Neural progenitor cell (in vitro differentiated cells): ENCODE data around the gene CDC42. TPM values are rescaled to one million over a fixed set of nuclear protein-coding genes. Genes with fewer than 3 reads are reported as not detected.
"Not testable (repeated sequence)": the region's sequence is repeated elsewhere in the genome, so short reads cannot be mapped to it uniquely, and the experiment has no call there.

Experiments used
- DNase-seq: peaks from one replicate; pipeline ENCODE4 v3.0.0-alpha.2; 2016; ENCODE audit warnings: low spot score
- H2AFZ ChIP-seq: fragments of 200-600 bp; sonication (generic); replicated peaks from 2 replicates; pipeline ENCODE4 v1.6.1; 2016; ENCODE audit warnings: antibody characterized with exemption
- H3F3A ChIP-seq: fragments of 200-600 bp; sonication (generic); 2 replicates; pipeline ENCODE4 v1.6.1; 2016; ENCODE audit warnings: antibody characterized with exemption, low read depth
- H3K27ac ChIP-seq: fragments of 200-600 bp; sonication (generic); 2 replicates; pipeline ENCODE4 v1.5.1; 2016; ENCODE audit warnings: mild to moderate bottlenecking
- H3K27me3 ChIP-seq: fragments of 200-600 bp; sonication (generic); 2 replicates; pipeline ENCODE4 v1.6.1; 2016; ENCODE audit warnings: mild to moderate bottlenecking, moderate library complexity
- H3K36me3 ChIP-seq: fragments of 200-600 bp; sonication (generic); 2 replicates; pipeline ENCODE4 v1.5.1; 2016
- H3K4me1 ChIP-seq: fragments of 200-600 bp; sonication (generic); 2 replicates; pipeline ENCODE4 v1.6.1; 2016; ENCODE audit warnings: mixed run types
- H3K4me2 ChIP-seq: fragments of 200-600 bp; sonication (generic); 2 replicates; pipeline ENCODE4 v1.6.1; 2016
- H3K4me3 ChIP-seq: fragments of 200-600 bp; sonication (generic); 2 replicates; pipeline ENCODE4 v1.5.1; 2016
- H3K79me2 ChIP-seq: fragments of 200-600 bp; sonication (generic); 2 replicates; pipeline ENCODE4 v1.6.1; 2016; ENCODE audit warnings: low read depth
- H3K9ac ChIP-seq: fragments of 200-600 bp; sonication (generic); 2 replicates; pipeline ENCODE4 v1.6.1; 2016
- H3K9me3 ChIP-seq: fragments of 200-600 bp; sonication (generic); 2 replicates; pipeline ENCODE4 v1.5.1; 2016; ENCODE audit warnings: low read depth
- H4K20me1 ChIP-seq: fragments of 200-600 bp; sonication (generic); 2 replicates; pipeline ENCODE4 v1.6.1; 2016; ENCODE audit warnings: low read depth
- H3K27ac Mint-ChIP-seq: 3 replicates; pipeline ENCODE4 v1.8.0; 2021; ENCODE audit warnings: mixed read lengths
- H3K27me3 Mint-ChIP-seq: 2 replicates; pipeline ENCODE4 v1.8.0; 2022; ENCODE audit warnings: low read depth, mild to moderate bottlenecking, inconsistent platforms, moderate library complexity, mixed read lengths; ENCODE audit not compliant: insufficient read depth
- H3K36me3 Mint-ChIP-seq: 3 replicates; pipeline ENCODE4 v1.8.0; 2021; ENCODE audit warnings: mixed read lengths
- H3K4me1 Mint-ChIP-seq: 3 replicates; pipeline ENCODE4 v1.8.0; 2021; ENCODE audit warnings: mixed read lengths
- H3K4me3 Mint-ChIP-seq: 3 replicates; pipeline ENCODE4 v1.8.0; 2021; ENCODE audit warnings: mild to moderate bottlenecking, moderate library complexity, mixed read lengths
- H3K9me3 Mint-ChIP-seq: 3 replicates; pipeline ENCODE4 v1.8.0; 2020; ENCODE audit warnings: mixed read lengths
- EZH2phosphoT487 ChIP-seq: fragments of 200-600 bp; sonication (generic); IDR thresholded peaks from 2 replicates; pipeline ENCODE4 v1.6.1; 2017; ENCODE audit warnings: antibody characterized with exemption
- total RNA-seq: library from RNA; depleted of rRNA; stranded (reverse); fragments of >200 nt; gene quantifications from 2 replicates; pipeline ENCODE4 v1.2.3, GENCODE V29; 2015; ENCODE audit warnings: low replicate concordance
- TF ChIP-seq, protein P1 (sequence below): fragments of 200-600 bp; sonication (generic); IDR thresholded peaks from 2 replicates; pipeline ENCODE4 v1.5.1; 2017; ENCODE audit warnings: antibody characterized with exemption, mild to moderate bottlenecking

The CDC42 gene
- 267 and 348 TPM in 2 replicates for total RNA-seq

DNA sequence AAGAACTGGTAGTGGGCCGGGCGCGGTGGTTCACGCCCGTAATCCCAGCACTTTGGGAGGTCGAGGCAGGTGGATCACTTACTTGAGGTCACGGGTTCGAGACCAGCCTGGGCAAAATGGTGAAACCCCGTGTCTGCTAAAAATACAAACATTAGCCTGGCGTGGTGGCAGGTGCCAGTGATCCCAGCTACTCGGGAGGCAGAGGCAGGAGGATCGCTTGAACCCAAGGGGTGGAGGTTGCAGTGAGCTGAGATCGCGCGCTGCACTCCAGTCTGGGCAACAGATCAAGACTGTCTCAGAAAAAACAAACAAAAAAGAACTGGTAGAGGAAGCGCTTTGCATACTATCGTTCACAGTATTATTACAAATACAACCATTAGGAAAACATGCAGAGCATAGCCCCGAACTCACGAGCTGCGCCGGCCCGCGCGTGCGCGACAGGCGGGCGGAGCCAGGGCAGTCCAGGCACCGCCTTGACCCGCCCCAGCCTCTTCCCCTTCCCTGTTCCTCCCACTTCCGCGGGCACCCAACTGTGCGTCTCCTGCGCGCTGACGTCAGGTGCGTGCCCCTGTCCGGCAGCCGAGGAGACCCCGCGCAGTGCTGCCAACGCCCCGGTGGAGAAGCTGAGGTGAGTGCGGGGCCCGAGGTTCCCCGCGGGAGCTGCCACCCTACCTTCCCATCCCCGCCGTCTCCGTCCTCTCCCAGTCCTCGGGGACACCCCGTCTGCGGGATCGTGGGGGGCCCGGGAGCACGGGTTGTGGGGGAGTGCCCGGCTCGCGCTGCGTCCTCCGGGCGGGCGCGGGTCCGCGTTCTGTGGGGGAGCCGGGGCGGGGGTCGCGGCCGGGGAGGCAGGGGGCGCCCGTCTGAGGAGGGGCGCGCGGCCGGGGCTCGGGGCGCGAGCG is at the start of gene CDC42:
Gene CDC42, plus strand, starts transcription at position 595 of the 902 bp plus-strand sequence. CDS start 25,770 bp downstream, outside the sequence.
- no peaks in the 10 kb centered on the region for H3K9me3 ChIP-seq
- peak within 1 kb of the TSS; percentile 73 for H3K9ac ChIP-seq
- no peaks in the 10 kb centered on the region for H3K4me1 ChIP-seq
- no peaks in the 10 kb centered on the region for H3K9me3 Mint-ChIP-seq
- H3K4me3 Mint-ChIP-seq = peak within 1 kb of the TSS; percentile 99
- TF ChIP-seq, protein P1, sequence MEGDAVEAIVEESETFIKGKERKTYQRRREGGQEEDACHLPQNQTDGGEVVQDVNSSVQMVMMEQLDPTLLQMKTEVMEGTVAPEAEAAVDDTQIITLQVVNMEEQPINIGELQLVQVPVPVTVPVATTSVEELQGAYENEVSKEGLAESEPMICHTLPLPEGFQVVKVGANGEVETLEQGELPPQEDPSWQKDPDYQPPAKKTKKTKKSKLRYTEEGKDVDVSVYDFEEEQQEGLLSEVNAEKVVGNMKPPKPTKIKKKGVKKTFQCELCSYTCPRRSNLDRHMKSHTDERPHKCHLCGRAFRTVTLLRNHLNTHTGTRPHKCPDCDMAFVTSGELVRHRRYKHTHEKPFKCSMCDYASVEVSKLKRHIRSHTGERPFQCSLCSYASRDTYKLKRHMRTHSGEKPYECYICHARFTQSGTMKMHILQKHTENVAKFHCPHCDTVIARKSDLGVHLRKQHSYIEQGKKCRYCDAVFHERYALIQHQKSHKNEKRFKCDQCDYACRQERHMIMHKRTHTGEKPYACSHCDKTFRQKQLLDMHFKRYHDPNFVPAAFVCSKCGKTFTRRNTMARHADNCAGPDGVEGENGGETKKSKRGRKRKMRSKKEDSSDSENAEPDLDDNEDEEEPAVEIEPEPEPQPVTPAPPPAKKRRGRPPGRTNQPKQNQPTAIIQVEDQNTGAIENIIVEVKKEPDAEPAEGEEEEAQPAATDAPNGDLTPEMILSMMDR = peak; percentile 25
- TF ChIP-seq EZH2phosphoT487 = no peak
- peaks cover 25% of the 10 kb centered on the region for H3F3A ChIP-seq
- H3K79me2 ChIP-seq = peaks cover 40% of the 10 kb centered on the region
- H3K4me3 ChIP-seq = peak within 1 kb of the TSS; percentile 71
- H3K27ac ChIP-seq = peak within 1 kb of the TSS; percentile 93
- H4K20me1 ChIP-seq = peaks cover 37% of the 10 kb centered on the region
- peaks cover 19% of the 10 kb centered on the region for H3K4me1 Mint-ChIP-seq
- peaks cover 10% of the 10 kb centered on the region for H3K27me3 Mint-ChIP-seq
- DNase-seq = peak; percentile 95
- H3K27ac Mint-ChIP-seq = peak within 1 kb of the TSS; percentile 99
- H3K36me3 ChIP-seq = no peaks in the 10 kb centered on the region
- peak within 1 kb of the TSS; percentile 65 for H2AFZ ChIP-seq
- no peaks in the 10 kb centered on the region for H3K27me3 ChIP-seq
- peaks cover 10% of the 10 kb centered on the region for H3K36me3 Mint-ChIP-seq
- H3K4me2 ChIP-seq = peak within 1 kb of the TSS; percentile 81

DNA sequence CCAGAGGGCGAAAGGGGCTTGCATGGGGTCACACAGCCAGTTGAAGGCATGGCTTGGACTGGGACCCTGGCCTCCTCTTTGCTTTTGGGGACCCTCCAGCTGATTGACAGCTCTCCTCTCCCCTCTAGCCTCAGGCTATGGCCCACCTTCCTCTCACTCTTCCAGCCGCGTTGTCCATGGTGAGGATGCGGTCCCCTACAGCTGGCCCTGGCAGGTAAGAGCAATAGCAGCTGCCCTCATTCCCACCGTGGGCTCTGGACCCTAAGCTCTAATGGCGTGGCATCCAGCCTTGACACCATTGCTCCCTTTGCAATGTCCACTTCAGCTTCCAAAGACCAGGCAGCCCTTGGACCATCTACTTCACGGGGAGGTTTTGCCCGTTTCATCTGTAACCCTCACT is 49.6 kb upstream of the CDC42 start:
- H3K27me3 Mint-ChIP-seq, H4K20me1 ChIP-seq, H3K9me3 ChIP-seq, H3K36me3 ChIP-seq, H3K27ac ChIP-seq, H3K4me1 ChIP-seq, DNase-seq, H3F3A ChIP-seq, H3K9me3 Mint-ChIP-seq, H2AFZ ChIP-seq, H3K79me2 ChIP-seq, H3K4me1 Mint-ChIP-seq, H3K36me3 Mint-ChIP-seq, H3K4me3 ChIP-seq, H3K9ac ChIP-seq, H3K27me3 ChIP-seq, H3K4me3 Mint-ChIP-seq, H3K4me2 ChIP-seq, H3K27ac Mint-ChIP-seq: not testable (repeated sequence)

DNA sequence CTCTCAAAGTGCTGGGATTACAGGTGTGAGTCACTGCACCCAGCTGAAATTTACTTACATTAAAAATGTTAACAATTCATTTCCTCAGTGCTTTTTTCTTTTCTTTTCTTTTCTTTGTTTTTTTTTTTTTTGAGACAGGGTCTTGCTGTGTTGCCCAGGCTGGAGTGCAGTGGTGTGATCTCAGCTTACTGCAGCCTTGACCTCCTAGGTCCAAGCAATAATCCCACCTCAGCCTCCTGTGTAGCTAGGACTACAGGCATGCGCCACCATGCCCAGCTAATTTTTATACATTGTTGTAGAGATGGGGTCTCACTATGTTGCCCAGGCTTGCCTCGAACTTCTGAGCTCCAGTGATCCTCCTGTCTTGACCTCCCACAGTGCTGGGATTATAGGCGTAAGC is 48.5 kb upstream of the CDC42 start:
- not testable (repeated sequence) for H3K9ac ChIP-seq, H3K36me3 Mint-ChIP-seq, H3K4me3 ChIP-seq, H3K4me1 Mint-ChIP-seq, H3K79me2 ChIP-seq, DNase-seq, H3K27ac ChIP-seq, H4K20me1 ChIP-seq, H3K4me3 Mint-ChIP-seq, H3K4me2 ChIP-seq, H3K27ac Mint-ChIP-seq, H2AFZ ChIP-seq, H3K36me3 ChIP-seq, H3K9me3 ChIP-seq, H3F3A ChIP-seq, H3K27me3 ChIP-seq, H3K9me3 Mint-ChIP-seq, H3K4me1 ChIP-seq
- peaks cover 10% of the 10 kb centered on the region for H3K27me3 Mint-ChIP-seq

DNA sequence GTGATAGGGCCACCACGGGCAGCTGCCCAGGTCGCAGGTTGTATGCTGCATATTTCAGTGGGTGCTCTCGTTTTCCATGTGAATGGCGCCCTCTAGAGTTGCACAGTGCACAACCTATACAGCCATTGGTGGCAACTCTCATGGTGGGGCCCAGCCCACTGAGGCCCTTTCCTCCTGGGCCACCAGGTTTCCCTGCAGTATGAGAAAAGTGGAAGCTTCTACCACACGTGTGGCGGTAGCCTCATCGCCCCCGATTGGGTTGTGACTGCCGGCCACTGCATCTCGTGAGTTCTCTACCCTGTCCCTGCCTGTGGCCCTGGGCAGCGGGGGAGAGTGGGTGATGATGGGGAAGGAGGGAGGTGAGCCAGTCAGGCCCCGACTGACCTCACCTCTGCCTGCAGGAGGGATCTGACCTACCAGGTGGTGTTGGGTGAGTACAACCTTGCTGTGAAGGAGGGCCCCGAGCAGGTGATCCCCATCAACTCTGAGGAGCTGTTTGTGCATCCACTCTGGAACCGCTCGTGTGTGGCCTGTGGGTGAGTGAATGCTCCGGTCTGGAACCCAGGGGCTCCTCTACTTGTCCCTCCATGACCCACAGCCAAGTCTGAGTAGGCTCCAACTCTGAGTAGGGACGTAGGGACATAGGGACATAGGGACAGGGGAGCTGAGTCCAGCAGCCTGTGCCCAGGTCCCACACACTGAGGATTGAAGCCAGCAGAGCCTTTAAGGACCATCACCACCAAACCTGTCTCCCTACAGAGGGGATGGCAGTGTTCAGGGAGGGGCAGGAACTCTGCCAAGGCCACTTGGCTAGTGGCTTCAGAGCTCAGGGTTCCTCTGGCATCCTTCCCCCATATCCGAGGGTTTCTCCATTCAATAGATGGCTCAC is 47.0 kb upstream of the CDC42 start:
- not testable (repeated sequence) for H3K79me2 ChIP-seq, H3K4me3 ChIP-seq, H4K20me1 ChIP-seq, H3K27ac Mint-ChIP-seq, H3K4me1 ChIP-seq, H3K36me3 ChIP-seq, H3K9ac ChIP-seq, H3K4me2 ChIP-seq, H3K9me3 ChIP-seq, H3K4me3 Mint-ChIP-seq, H3F3A ChIP-seq, H2AFZ ChIP-seq, H3K27me3 ChIP-seq, H3K36me3 Mint-ChIP-seq, H3K9me3 Mint-ChIP-seq, H3K27ac ChIP-seq, H3K4me1 Mint-ChIP-seq
- H3K27me3 Mint-ChIP-seq = peaks cover 10% of the 10 kb centered on the region
- peak; percentile 55 for DNase-seq
- TF ChIP-seq, protein P1 = peak; percentile 55

DNA sequence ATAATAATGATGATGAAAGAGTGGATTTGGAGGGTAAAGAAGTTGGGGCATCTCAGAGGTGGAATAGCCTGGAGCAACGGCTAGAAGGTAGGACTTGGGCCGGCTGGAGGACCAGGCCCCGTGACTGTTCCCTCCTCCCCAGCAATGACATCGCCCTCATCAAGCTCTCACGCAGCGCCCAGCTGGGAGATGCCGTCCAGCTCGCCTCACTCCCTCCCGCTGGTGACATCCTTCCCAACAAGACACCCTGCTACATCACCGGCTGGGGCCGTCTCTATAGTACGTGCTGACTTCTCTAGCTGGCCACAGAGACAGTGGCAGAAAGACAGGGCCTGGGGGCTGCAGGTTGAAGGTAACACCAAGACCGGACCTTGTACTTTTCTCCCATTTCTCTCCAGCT is 45.8 kb upstream of the CDC42 start:
- H3K4me3 ChIP-seq, H3K4me1 Mint-ChIP-seq: not testable (repeated sequence)

DNA sequence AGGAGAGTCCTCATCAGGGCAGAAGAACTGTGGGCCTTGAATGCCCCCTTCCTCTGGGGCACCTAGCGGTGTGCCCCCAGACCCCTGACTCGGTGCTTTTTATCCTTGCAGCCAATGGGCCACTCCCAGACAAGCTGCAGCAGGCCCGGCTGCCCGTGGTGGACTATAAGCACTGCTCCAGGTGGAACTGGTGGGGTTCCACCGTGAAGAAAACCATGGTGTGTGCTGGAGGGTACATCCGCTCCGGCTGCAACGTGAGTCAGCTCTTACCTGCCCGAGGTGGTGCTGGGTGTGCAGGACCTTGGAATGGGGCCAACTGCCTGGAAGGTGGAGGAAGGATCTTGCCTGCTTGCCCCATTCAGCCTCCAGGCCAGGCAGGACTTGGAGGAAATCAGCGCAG is 45.2 kb upstream of the CDC42 start:
- not testable (repeated sequence) for H3K4me3 ChIP-seq, H3F3A ChIP-seq, H3K9ac ChIP-seq, H3K9me3 ChIP-seq, H4K20me1 ChIP-seq, DNase-seq, H3K27me3 Mint-ChIP-seq, H3K79me2 ChIP-seq, H3K36me3 ChIP-seq, H3K4me1 Mint-ChIP-seq, H3K27me3 ChIP-seq, H3K9me3 Mint-ChIP-seq, H3K4me1 ChIP-seq, H3K4me2 ChIP-seq, H3K27ac ChIP-seq, H3K36me3 Mint-ChIP-seq, H2AFZ ChIP-seq, H3K27ac Mint-ChIP-seq, H3K4me3 Mint-ChIP-seq

More for the DNA sequence above, 45.8 kb upstream of the CDC42 start:
- not testable (repeated sequence) for H3K9me3 Mint-ChIP-seq, H3K27me3 Mint-ChIP-seq, H2AFZ ChIP-seq, H3K4me3 Mint-ChIP-seq, H3K27ac Mint-ChIP-seq, H3K79me2 ChIP-seq, H3K4me1 ChIP-seq, H3K9me3 ChIP-seq, H3K36me3 ChIP-seq, H3F3A ChIP-seq, H3K4me2 ChIP-seq, H3K27me3 ChIP-seq, DNase-seq, H3K9ac ChIP-seq, H3K27ac ChIP-seq, H3K36me3 Mint-ChIP-seq, H4K20me1 ChIP-seq
